Neural progenitor cell (in vitro differentiated cells): Measurements from ENCODE around the gene GSTA1.

Experiments used
- EZH2 ChIP-seq: fragments of 200-600 bp; sonication (generic); IDR thresholded peaks from 2 replicates; pipeline ENCODE4 v1.6.1; 2017; ENCODE audit warnings: antibody characterized with exemption, mild to moderate bottlenecking, moderate library complexity
- EZH2phosphoT487 ChIP-seq: fragments of 200-600 bp; sonication (generic); IDR thresholded peaks from 2 replicates; pipeline ENCODE4 v1.6.1; 2017; ENCODE audit warnings: antibody characterized with exemption
- TF ChIP-seq, protein P1 (sequence below): fragments of 200-600 bp; sonication (generic); IDR thresholded peaks from 2 replicates; pipeline ENCODE4 v1.5.1; 2017; ENCODE audit warnings: antibody characterized with exemption, mild to moderate bottlenecking

DNA sequence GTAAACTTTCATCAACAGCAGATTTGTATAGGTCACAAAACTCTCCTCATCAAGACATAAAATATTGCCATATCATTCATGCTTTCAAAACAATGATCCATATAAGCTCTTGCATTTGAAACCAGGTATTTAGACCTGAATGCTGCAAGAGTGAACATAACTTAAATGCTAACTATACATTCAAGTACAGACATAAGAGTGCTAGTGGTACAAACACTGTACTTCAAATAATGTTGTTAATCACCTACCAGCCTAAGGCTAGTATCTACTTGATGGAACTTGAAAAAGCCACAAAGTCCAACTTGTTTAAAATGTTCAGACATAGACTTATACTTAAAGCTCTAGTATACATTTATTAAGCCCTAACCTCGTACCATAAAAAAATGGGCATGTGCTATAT is 24.4 kb downstream of the GSTA1 start:
- TF ChIP-seq, protein P1, sequence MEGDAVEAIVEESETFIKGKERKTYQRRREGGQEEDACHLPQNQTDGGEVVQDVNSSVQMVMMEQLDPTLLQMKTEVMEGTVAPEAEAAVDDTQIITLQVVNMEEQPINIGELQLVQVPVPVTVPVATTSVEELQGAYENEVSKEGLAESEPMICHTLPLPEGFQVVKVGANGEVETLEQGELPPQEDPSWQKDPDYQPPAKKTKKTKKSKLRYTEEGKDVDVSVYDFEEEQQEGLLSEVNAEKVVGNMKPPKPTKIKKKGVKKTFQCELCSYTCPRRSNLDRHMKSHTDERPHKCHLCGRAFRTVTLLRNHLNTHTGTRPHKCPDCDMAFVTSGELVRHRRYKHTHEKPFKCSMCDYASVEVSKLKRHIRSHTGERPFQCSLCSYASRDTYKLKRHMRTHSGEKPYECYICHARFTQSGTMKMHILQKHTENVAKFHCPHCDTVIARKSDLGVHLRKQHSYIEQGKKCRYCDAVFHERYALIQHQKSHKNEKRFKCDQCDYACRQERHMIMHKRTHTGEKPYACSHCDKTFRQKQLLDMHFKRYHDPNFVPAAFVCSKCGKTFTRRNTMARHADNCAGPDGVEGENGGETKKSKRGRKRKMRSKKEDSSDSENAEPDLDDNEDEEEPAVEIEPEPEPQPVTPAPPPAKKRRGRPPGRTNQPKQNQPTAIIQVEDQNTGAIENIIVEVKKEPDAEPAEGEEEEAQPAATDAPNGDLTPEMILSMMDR, result no peak
- TF ChIP-seq EZH2, result no peak
- TF ChIP-seq EZH2phosphoT487, result no peak
